HCT116 (cell line): Measurements from ENCODE around the gene PKDCC. TPM values are rescaled to one million over a fixed set of nuclear protein-coding genes. Genes with fewer than 3 reads are reported as not detected.

Experiments used
- ATAC-seq: fragments of 200-7000 bp; cut with Tn5 transposase; 2 replicates; pipeline ENCODE4 v1.9.1; 2020; ENCODE audit warnings: mild to moderate bottlenecking, moderate library complexity
- BruUV-seq: library from RNA; stranded (reverse); fragments of 400-500 nt; replicated peaks from 2 replicates; lab custom pipeline; 2021; lab: Mats Ljungman, UMichigan
- CTCF ChIA-PET: fragments of 300-600 bp; sonication (Branson Sonifier 250); formaldehyde crosslinking; loops from one replicate; lab custom pipeline; 2021; ENCODE audit warnings: antibody characterized with exemption; lab: Charles Lee
- POLR2A ChIA-PET: fragments of 300-600, 350-600 bp; sonication (Branson Sonifier 250); formaldehyde crosslinking; loops from one replicate; lab custom pipeline; 2021; ENCODE audit warnings: antibody characterized with exemption; lab: Charles Lee
- RAD21 ChIA-PET, 2 experiments: fragments of 300-600 bp; sonication (Branson Sonifier 250); formaldehyde crosslinking; loops; one replicate each; lab custom pipeline; 2023; ENCODE audit warnings: low total read pairs in 2 of 2; ENCODE audit not compliant: uncharacterized antibody in 2 of 2, unreplicated experiment in 2 of 2, low non-redundant PET in 1 of 2; lab: Charles Lee
- DNase-seq: peaks from one replicate; pipeline ENCODE4 v3.0.0-alpha.2; 2010; ENCODE audit warnings: low read depth, low spot score
- H2AFZ ChIP-seq: fragments of 200-600 bp; shearing (Covaris generic), sonication (generic); 2 replicates; pipeline ENCODE4 v1.6.1; 2017; ENCODE audit warnings: low read depth, mixed run types, mixed read lengths, antibody characterized with exemption, low read length; ENCODE audit not compliant: poor library complexity, severe bottlenecking
- H3K27ac ChIP-seq: 2 replicates; pipeline ENCODE4 v1.5.1; 2012; ENCODE audit warnings: low read depth, low read length
- H3K27me3 ChIP-seq: fragments of 200-600 bp; sonication (generic); 2 replicates; pipeline ENCODE4 v1.6.1; 2016; ENCODE audit warnings: mixed run types, low read length, mixed read lengths; ENCODE audit not compliant: insufficient read depth
- H3K36me3 ChIP-seq, 2 experiments: fragments of 200-500 bp in 1 of 2; fragments of 200-600 bp in 1 of 2; sonication (Bioruptor generic) in 1 of 2; sonication (generic) in 1 of 2; 2 replicates each; pipeline versions ENCODE4 v1.5.1 to v1.6.1; 2014 to 2016; ENCODE audit warnings: low read length in 2 of 2, inconsistent platforms in 1 of 2, mixed read lengths in 1 of 2, mixed run types in 1 of 2; ENCODE audit not compliant: insufficient read depth in 2 of 2, control insufficient read depth in 1 of 2
- H3K4me1 ChIP-seq, 2 experiments: fragments of 200-600 bp in 1 of 2; sonication (generic) in 1 of 2; 2 replicates each; pipeline versions ENCODE4 v1.5.1 to v1.6.1; 2012 to 2017; ENCODE audit warnings: low read length in 2 of 2, inconsistent platforms in 1 of 2, mild to moderate bottlenecking in 1 of 2, mixed read lengths in 1 of 2, mixed run types in 1 of 2, moderate library complexity in 1 of 2; ENCODE audit not compliant: insufficient read depth in 2 of 2, control insufficient read depth in 1 of 2
- H3K4me2 ChIP-seq: fragments of 200-600 bp; sonication (generic); 2 replicates; pipeline ENCODE4 v1.6.1; 2017; ENCODE audit warnings: mixed run types, low read length, mixed read lengths
- H3K4me3 ChIP-seq, 2 experiments: fragments of 200-600 bp in 1 of 2; sonication (generic) in 1 of 2; replicated peaks in 1 of 2; 2 replicates each; pipeline ENCODE4 v1.5.1; 2011 to 2016; ENCODE audit warnings: low read length in 2 of 2, control low read depth in 1 of 2, low read depth in 1 of 2, mild to moderate bottlenecking in 1 of 2, mixed read lengths in 1 of 2, mixed run types in 1 of 2
- H3K79me2 ChIP-seq: fragments of 200-600 bp; sonication (generic); 2 replicates; pipeline ENCODE4 v1.6.1; 2017; ENCODE audit warnings: mild to moderate bottlenecking, mixed run types, low read length, moderate library complexity, mixed read lengths; ENCODE audit not compliant: insufficient read depth
- H3K9ac ChIP-seq: fragments of 200-600 bp; sonication (generic); 2 replicates; pipeline ENCODE4 v1.6.1; 2016; ENCODE audit warnings: low read length, mixed read lengths
- H3K9me2 ChIP-seq: fragments of 200-600 bp; sonication (generic), shearing (Covaris generic); 2 replicates; pipeline ENCODE4 v1.6.1; 2017; ENCODE audit warnings: mixed run types, mild to moderate bottlenecking, moderate library complexity; ENCODE audit not compliant: insufficient read depth
- H3K9me3 ChIP-seq, 2 experiments: fragments of 200-500 bp in 1 of 2; fragments of 200-600 bp in 1 of 2; sonication (Bioruptor generic) in 1 of 2; sonication (generic) in 1 of 2; 2 replicates each; pipeline ENCODE4 v1.6.1; 2014 to 2017; ENCODE audit warnings: low read length in 2 of 2, mixed read lengths in 2 of 2, inconsistent platforms in 1 of 2, low read depth in 1 of 2, mild to moderate bottlenecking in 1 of 2, mixed run types in 1 of 2, moderate library complexity in 1 of 2; ENCODE audit not compliant: control insufficient read depth in 1 of 2, insufficient read depth in 1 of 2
- H4K20me1 ChIP-seq: fragments of 200-600 bp; sonication (generic), shearing (Covaris generic); 2 replicates; pipeline ENCODE4 v1.6.1; 2017; ENCODE audit warnings: mixed run types, mild to moderate bottlenecking, moderate library complexity; ENCODE audit not compliant: insufficient read depth
- ATF3 ChIP-seq: IDR thresholded peaks from 2 replicates; pipeline ENCODE4 v1.6.1; 2012
- CBX3 ChIP-seq: IDR thresholded peaks from 2 replicates; pipeline ENCODE4 v1.6.1; 2012; ENCODE audit warnings: low read depth
- CEBPB ChIP-seq: IDR thresholded peaks from 2 replicates; pipeline ENCODE4 v1.6.1; 2012; ENCODE audit warnings: low read depth
- EGR1 ChIP-seq: IDR thresholded peaks from 2 replicates; pipeline ENCODE4 v1.6.1; 2012; ENCODE audit warnings: low read depth
- ELF1 ChIP-seq: IDR thresholded peaks from 2 replicates; pipeline ENCODE4 v1.6.1; 2012; ENCODE audit warnings: low read depth, borderline replicate concordance
- EZH2 ChIP-seq: fragments of 200-600 bp; sonication (generic); IDR thresholded peaks from 2 replicates; pipeline ENCODE4 v1.6.1; 2017; ENCODE audit warnings: antibody characterized with exemption, mixed run types
- EZH2phosphoT487 ChIP-seq: fragments of 200-600 bp; IDR thresholded peaks from 2 replicates; pipeline ENCODE4 v1.6.1; 2018; ENCODE audit warnings: antibody characterized with exemption, borderline replicate concordance
- FOSL1 ChIP-seq: IDR thresholded peaks from 2 replicates; pipeline ENCODE4 v1.6.1; 2012; ENCODE audit warnings: low read depth
- JUND ChIP-seq: IDR thresholded peaks from 2 replicates; pipeline ENCODE4 v1.6.1; 2012
- MAX ChIP-seq: IDR thresholded peaks from 2 replicates; pipeline ENCODE4 v1.6.1; 2012
- POLR2A ChIP-seq: IDR thresholded peaks from 2 replicates; pipeline ENCODE4 v1.7.0; 2011; ENCODE audit warnings: borderline replicate concordance; ENCODE audit not compliant: insufficient read depth, insufficient read length; ENCODE audit errors: extremely low read depth
- RAD21 ChIP-seq: IDR thresholded peaks from 2 replicates; pipeline ENCODE4 v1.6.1; 2012; ENCODE audit warnings: low read depth, mild to moderate bottlenecking
- REST ChIP-seq: IDR thresholded peaks from 2 replicates; pipeline ENCODE4 v1.6.1; 2012; ENCODE audit warnings: low read depth
- SP1 ChIP-seq: IDR thresholded peaks from 2 replicates; pipeline ENCODE4 v1.6.1; 2012; ENCODE audit warnings: low read depth
- SRF ChIP-seq: IDR thresholded peaks from 2 replicates; pipeline ENCODE4 v1.6.1; 2012; ENCODE audit warnings: low read depth
- TCF7L2 ChIP-seq: IDR thresholded peaks from 2 replicates; pipeline ENCODE4 v1.7.0; 2011; ENCODE audit warnings: borderline replicate concordance, inconsistent platforms; ENCODE audit not compliant: insufficient read depth, insufficient read length; ENCODE audit errors: extremely low read depth
- YY1 ChIP-seq: IDR thresholded peaks from 2 replicates; pipeline ENCODE4 v1.6.1; 2011; ENCODE audit warnings: low read length, low read depth, moderate library complexity, mild to moderate bottlenecking; ENCODE audit not compliant: insufficient replicate concordance; ENCODE audit errors: extremely low read depth
- ZBTB33 ChIP-seq: IDR thresholded peaks from 2 replicates; pipeline ENCODE4 v1.6.1; 2011; ENCODE audit warnings: mild to moderate bottlenecking, low read length, moderate library complexity; ENCODE audit not compliant: insufficient replicate concordance; ENCODE audit errors: extremely low read depth
- ZFX ChIP-seq: fragments of 450-650 bp; IDR thresholded peaks from 2 replicates; pipeline ENCODE4 v1.6.1; 2017
- ZNF274 ChIP-seq: fragments of 200-500 bp; sonication (Bioruptor generic); IDR thresholded peaks from 2 replicates; pipeline ENCODE4 v1.6.1; 2014; ENCODE audit warnings: mild to moderate bottlenecking, low read depth, low read length, inconsistent platforms
- intact Hi-C: fragments of 100-400 bp; cut with micrococcal nuclease; formaldehyde crosslinking; loops from 2 replicates; pipeline ENCODE4 v1.10.0; 2022
- total RNA-seq: library from RNA; stranded (reverse); gene quantifications from one replicate; pipeline ENCODE4 v1.2.1, GENCODE V29; 2021; ENCODE audit not compliant: unreplicated experiment

Gene PKDCC
- total RNA-seq, 1 experiment from 2014 or later = 0.84 TPM

- Histone ChIP-seq H3K4me2 (no peak overlapping the region), H3K9me2 (no peaks in the 10 kb centered on the region), H3K79me2 (no peaks in the 10 kb centered on the region), H3K36me3 (no peaks in the 10 kb centered on the region), H3K27me3 (no peaks in the 10 kb centered on the region), H2AFZ (no peak overlapping the region), H3K4me1 (no peaks in the 10 kb centered on the region), H4K20me1 (no peaks in the 10 kb centered on the region), H3K4me3 (no peak overlapping the region), H3K27ac (no peak overlapping the region), H3K9me3 (no peaks in the 10 kb centered on the region), H3K9ac (no peak overlapping the region)
- ATAC-seq (no peak), DNase-seq (no peak)
- RAD21 ChIA-PET = no interaction called here
- intact Hi-C loops = no loop called here
- CTCF ChIA-PET = no interaction called here
- no TSS peak for BruUV-seq
- TF ChIP-seq JUND (no peak), ZBTB33 (no peak), REST (no peak), ATF3 (no peak), POLR2A (no peak), EGR1 (no peak), RAD21 (no peak), ZFX (no peak), TCF7L2 (no peak), CBX3 (no peak), EZH2phosphoT487 (no peak), EZH2 (no peak), YY1 (no peak), SP1 (no peak), ZNF274 (no peak), CEBPB (no peak), ELF1 (no peak), SRF (no peak), FOSL1 (no peak), MAX (no peak)
- POLR2A ChIA-PET = no interaction called here
Observed at GRCh38 chr2:42100683-42101205, 52.9 kb downstream of the PKDCC start.
